Inflammatory macrophage treated with lipopolysaccharide for 1 hour (primary cell): ENCODE data around the gene ST3GAL4.
A peak's percentile ranks its signal among the peaks of the same experiment; 100 is the strongest.
"Not testable (repeated sequence)": the region's sequence is repeated elsewhere in the genome, so short reads cannot be mapped to it uniquely, and the experiment has no call there.

Experiments used
- DNase-seq, 2 donors: peaks; one replicate each; pipeline ENCODE4 v3.0.0-alpha.2; 2020 to 2022

ST3GAL4 gene

GRCh38 chr11:126391286-126391954, 35.9 kb downstream of the ST3GAL4 start:
- DNase-seq: no peak

- peak; percentile 17 to 47 for DNase-seq
Measured at GRCh38 chr11:126391970-126392632, 36.6 kb downstream of the ST3GAL4 start.

- no peak for DNase-seq
Measured at GRCh38 chr11:126392633-126393013, 37.1 kb downstream of the ST3GAL4 start.

GRCh38 chr11:126393143-126393542, 37.7 kb downstream of the ST3GAL4 start:
- no peak for DNase-seq

GRCh38 chr11:126394036-126394435, 38.5 kb downstream of the ST3GAL4 start:
- DNase-seq: no peak

GRCh38 chr11:126394634-126395072, 39.2 kb downstream of the ST3GAL4 start:
- not testable (repeated sequence) for DNase-seq

GRCh38 chr11:126395784-126396183, 40.3 kb downstream of the ST3GAL4 start:
- DNase-seq: not testable (repeated sequence)

- not testable (repeated sequence) for DNase-seq
Measured at GRCh38 chr11:126396266-126396665, 40.8 kb downstream of the ST3GAL4 start.

- DNase-seq: peak in 1 of 2 donors; percentile 39
Measured at GRCh38 chr11:126396965-126397364, 41.5 kb downstream of the ST3GAL4 start.

- no peak for DNase-seq
Measured at GRCh38 chr11:126398296-126398695, 42.8 kb downstream of the ST3GAL4 start.

GRCh38 chr11:126398721-126399120, 43.2 kb downstream of the ST3GAL4 start:
- no peak for DNase-seq

- DNase-seq: no peak
Measured at GRCh38 chr11:126400019-126400418, 44.5 kb downstream of the ST3GAL4 start.

- no peak for DNase-seq
Measured at GRCh38 chr11:126400479-126400878, 45.0 kb downstream of the ST3GAL4 start.

GRCh38 chr11:126403022-126403581, 47.6 kb downstream of the ST3GAL4 start:
- no peak for DNase-seq

GRCh38 chr11:126403658-126404057, 48.2 kb downstream of the ST3GAL4 start:
- DNase-seq: no peak

GRCh38 chr11:126404367-126404766, 48.9 kb downstream of the ST3GAL4 start:
- DNase-seq: no peak

GRCh38 chr11:126405374-126405773, 49.9 kb downstream of the ST3GAL4 start:
- DNase-seq: no peak

GRCh38 chr11:126405906-126406305, 50.4 kb downstream of the ST3GAL4 start:
- DNase-seq: no peak

GRCh38 chr11:126406368-126406767, 50.9 kb downstream of the ST3GAL4 start:
- no peak for DNase-seq

- no peak for DNase-seq
Measured at GRCh38 chr11:126407101-126407521, 51.6 kb downstream of the ST3GAL4 start.

- no peak for DNase-seq
Measured at GRCh38 chr11:126407682-126408288, 52.3 kb downstream of the ST3GAL4 start.

- no peak for DNase-seq
Measured at GRCh38 chr11:126408496-126408895, 53.0 kb downstream of the ST3GAL4 start.

- DNase-seq: no peak
Measured at GRCh38 chr11:126408901-126409619, 53.6 kb downstream of the ST3GAL4 start.
